Lower leg skin (tissue), 3 donors: Measurements from ENCODE around the gene DPYSL3.

Source experiments
- CTCF ChIP-seq, 3 donors: fragments of 450-650 bp; IDR thresholded peaks; one replicate each; pipeline ENCODE4 v1.5.1; 2016; ENCODE audit warnings: antibody characterized with exemption in 3 of 3, mild to moderate bottlenecking in 3 of 3, moderate library complexity in 2 of 3
- POLR2A ChIP-seq, 2 donors: fragments of 450-650 bp; IDR thresholded peaks; one replicate each; pipeline ENCODE4 v1.6.1; 2016 to 2017; ENCODE audit warnings: antibody characterized with exemption in 2 of 2, mild to moderate bottlenecking in 1 of 2, moderate library complexity in 1 of 2

- no peak for TF ChIP-seq POLR2A (IDR thresholded peaks at IDR 0.05)
- TF ChIP-seq CTCF (IDR thresholded peaks at IDR 0.05), result no peak
Measured at GRCh38 chr5:147426640-147427327, 83.1 kb downstream of the DPYSL3 start.
